ENCODE measurements around the gene FAM167B.

DNA sequence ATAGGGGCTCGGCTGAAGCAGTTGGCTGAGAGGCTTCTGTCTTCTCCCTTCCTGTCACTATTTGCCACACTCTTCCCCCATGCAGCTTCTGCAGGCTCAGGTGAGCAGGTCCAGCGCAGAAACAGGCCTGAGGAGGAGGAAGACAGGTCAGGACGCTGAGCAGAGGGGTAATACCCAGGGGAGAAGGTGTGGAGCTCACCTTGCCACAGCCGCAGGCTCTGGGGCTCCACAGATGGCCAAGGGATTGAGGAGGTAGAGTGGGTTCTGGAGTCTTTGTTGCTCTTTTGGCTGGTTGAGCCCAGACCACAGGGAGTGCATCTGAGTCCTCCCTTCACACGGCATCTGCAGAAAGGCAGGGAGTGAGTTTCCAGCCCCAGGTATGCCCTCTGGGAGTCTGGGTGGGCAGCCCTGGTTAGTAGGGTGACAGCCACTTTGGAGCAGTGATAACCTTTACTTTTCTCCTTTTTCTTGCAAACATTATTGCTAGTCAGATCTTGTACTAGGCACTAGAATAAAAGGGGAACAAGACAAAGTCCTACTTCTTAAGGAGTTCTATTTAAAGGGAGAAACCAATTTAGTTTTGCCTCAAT lies 15.1 kb upstream of the FAM167B start:
- TF ChIP-seq, protein P1, sequence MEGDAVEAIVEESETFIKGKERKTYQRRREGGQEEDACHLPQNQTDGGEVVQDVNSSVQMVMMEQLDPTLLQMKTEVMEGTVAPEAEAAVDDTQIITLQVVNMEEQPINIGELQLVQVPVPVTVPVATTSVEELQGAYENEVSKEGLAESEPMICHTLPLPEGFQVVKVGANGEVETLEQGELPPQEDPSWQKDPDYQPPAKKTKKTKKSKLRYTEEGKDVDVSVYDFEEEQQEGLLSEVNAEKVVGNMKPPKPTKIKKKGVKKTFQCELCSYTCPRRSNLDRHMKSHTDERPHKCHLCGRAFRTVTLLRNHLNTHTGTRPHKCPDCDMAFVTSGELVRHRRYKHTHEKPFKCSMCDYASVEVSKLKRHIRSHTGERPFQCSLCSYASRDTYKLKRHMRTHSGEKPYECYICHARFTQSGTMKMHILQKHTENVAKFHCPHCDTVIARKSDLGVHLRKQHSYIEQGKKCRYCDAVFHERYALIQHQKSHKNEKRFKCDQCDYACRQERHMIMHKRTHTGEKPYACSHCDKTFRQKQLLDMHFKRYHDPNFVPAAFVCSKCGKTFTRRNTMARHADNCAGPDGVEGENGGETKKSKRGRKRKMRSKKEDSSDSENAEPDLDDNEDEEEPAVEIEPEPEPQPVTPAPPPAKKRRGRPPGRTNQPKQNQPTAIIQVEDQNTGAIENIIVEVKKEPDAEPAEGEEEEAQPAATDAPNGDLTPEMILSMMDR (IDR thresholded peaks at IDR 0.05), result no peak
- no peak for TF ChIP-seq EP300 (IDR thresholded peaks at IDR 0.05)
